Renal cortical epithelial cell (primary cell): ENCODE data around the gene ACAA2. TPM values are rescaled to one million over a fixed set of nuclear protein-coding genes. Genes with fewer than 3 reads are reported as not detected.

Source experiments
- DNase-seq: peaks from one replicate; pipeline ENCODE4 v3.0.0-alpha.2; 2011; ENCODE audit warnings: low read depth
- total RNA-seq: library from RNA; depleted of rRNA; stranded (reverse); fragments of >200 nt; gene quantifications from 2 replicates; pipeline ENCODE4 v1.2.3, GENCODE V29; 2014

The ACAA2 gene
- total RNA-seq, result 66.0 and 110 TPM in 2 replicates

- peak; percentile 62 for DNase-seq
These were observed at the start of gene ACAA2 for GRCh38 chr18:49813319-49814146. Gene ACAA2 (minus strand): TSS chr18:49813533. CDS start chr18:49813484, 49 bp downstream.

- DNase-seq, result no peak
These were observed 49.5 kb upstream of the ACAA2 start for GRCh38 chr18:49862656-49863385.

- peak; percentile 17 for DNase-seq
These were observed 48.3 kb upstream of the ACAA2 start for GRCh38 chr18:49861659-49862058.

- no peak for DNase-seq
These were observed 46.4 kb upstream of the ACAA2 start for GRCh38 chr18:49859725-49860124.

GRCh38 chr18:49859021-49859359 is 45.7 kb upstream of the ACAA2 start:
- no peak for DNase-seq

- DNase-seq, result peak; percentile 79
These were observed 45.1 kb upstream of the ACAA2 start for GRCh38 chr18:49858309-49859020.

GRCh38 chr18:49857708-49858107 is 44.4 kb upstream of the ACAA2 start:
- no peak for DNase-seq

- DNase-seq, result no peak
These were observed 43.2 kb upstream of the ACAA2 start for GRCh38 chr18:49856496-49856895.

- DNase-seq, result no peak
These were observed 42.5 kb upstream of the ACAA2 start for GRCh38 chr18:49855711-49856415.

- peak; percentile 47 for DNase-seq
These were observed 41.3 kb upstream of the ACAA2 start for GRCh38 chr18:49854681-49855080.

- no peak for DNase-seq
These were observed 40.1 kb upstream of the ACAA2 start for GRCh38 chr18:49853436-49853835.

- DNase-seq, result no peak
These were observed 39.7 kb upstream of the ACAA2 start for GRCh38 chr18:49853011-49853410.

- peak; percentile 16 for DNase-seq
These were observed 38.3 kb upstream of the ACAA2 start for GRCh38 chr18:49851624-49852023.

GRCh38 chr18:49850636-49851035 is 37.3 kb upstream of the ACAA2 start:
- no peak for DNase-seq

GRCh38 chr18:49849331-49850217 is 36.2 kb upstream of the ACAA2 start:
- DNase-seq, result peak; percentile 98

- DNase-seq, result no peak
These were observed 34.8 kb upstream of the ACAA2 start for GRCh38 chr18:49848115-49848514.

GRCh38 chr18:49847524-49847923 is 34.2 kb upstream of the ACAA2 start:
- no peak for DNase-seq

- no peak for DNase-seq
These were observed 33.6 kb upstream of the ACAA2 start for GRCh38 chr18:49846718-49847470.

- no peak for DNase-seq
These were observed 33.0 kb upstream of the ACAA2 start for GRCh38 chr18:49846361-49846662.

GRCh38 chr18:49845629-49846360 is 32.5 kb upstream of the ACAA2 start:
- DNase-seq, result no peak
